D721Med (cell line): ENCODE measurements around the gene LST1.

Source experiments
- DNase-seq: peaks from one replicate; pipeline ENCODE4 v3.0.0; 2011; ENCODE audit warnings: low spot score; ENCODE audit not compliant: insufficient read length
- FAIRE-seq: peaks from 2 replicates; lab custom pipeline; 2011; peaks lifted over from hg19 to GRCh38; lab: Jason Lieb, UNC
- TF ChIP-seq, protein P1 (sequence below): IDR thresholded peaks from 2 replicates; pipeline ENCODE4 v1.5.1; 2012; ENCODE audit warnings: mild to moderate bottlenecking, control low read depth; ENCODE audit not compliant: insufficient read depth; ENCODE audit errors: missing control alignments

LST1 gene

DNA sequence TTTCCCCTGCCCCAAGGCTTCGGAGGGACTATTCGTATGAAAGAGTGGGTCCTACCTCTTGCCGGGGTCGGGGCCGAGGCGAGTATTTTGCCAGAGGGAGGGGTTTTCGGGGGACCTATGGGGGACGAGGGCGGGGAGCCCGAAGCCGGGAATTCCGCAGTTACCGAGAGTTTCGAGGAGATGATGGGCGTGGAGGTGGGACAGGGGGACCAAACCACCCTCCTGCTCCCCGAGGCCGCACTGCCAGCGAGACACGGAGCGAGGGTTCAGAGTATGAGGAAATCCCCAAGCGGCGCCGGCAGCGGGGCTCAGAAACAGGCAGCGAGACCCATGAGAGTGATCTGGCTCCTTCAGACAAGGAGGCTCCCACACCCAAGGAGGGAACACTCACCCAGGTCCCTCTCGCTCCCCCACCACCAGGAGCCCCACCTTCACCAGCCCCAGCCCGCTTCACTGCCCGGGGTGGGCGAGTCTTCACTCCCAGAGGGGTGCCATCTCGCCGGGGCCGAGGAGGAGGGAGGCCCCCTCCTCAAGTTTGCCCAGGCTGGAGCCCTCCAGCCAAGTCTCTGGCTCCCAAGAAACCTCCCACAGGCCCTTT is 45.7 kb downstream of the LST1 start:
- TF ChIP-seq, protein P1, sequence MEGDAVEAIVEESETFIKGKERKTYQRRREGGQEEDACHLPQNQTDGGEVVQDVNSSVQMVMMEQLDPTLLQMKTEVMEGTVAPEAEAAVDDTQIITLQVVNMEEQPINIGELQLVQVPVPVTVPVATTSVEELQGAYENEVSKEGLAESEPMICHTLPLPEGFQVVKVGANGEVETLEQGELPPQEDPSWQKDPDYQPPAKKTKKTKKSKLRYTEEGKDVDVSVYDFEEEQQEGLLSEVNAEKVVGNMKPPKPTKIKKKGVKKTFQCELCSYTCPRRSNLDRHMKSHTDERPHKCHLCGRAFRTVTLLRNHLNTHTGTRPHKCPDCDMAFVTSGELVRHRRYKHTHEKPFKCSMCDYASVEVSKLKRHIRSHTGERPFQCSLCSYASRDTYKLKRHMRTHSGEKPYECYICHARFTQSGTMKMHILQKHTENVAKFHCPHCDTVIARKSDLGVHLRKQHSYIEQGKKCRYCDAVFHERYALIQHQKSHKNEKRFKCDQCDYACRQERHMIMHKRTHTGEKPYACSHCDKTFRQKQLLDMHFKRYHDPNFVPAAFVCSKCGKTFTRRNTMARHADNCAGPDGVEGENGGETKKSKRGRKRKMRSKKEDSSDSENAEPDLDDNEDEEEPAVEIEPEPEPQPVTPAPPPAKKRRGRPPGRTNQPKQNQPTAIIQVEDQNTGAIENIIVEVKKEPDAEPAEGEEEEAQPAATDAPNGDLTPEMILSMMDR: no peak
- FAIRE-seq: no peak
- DNase-seq: no peak

DNA sequence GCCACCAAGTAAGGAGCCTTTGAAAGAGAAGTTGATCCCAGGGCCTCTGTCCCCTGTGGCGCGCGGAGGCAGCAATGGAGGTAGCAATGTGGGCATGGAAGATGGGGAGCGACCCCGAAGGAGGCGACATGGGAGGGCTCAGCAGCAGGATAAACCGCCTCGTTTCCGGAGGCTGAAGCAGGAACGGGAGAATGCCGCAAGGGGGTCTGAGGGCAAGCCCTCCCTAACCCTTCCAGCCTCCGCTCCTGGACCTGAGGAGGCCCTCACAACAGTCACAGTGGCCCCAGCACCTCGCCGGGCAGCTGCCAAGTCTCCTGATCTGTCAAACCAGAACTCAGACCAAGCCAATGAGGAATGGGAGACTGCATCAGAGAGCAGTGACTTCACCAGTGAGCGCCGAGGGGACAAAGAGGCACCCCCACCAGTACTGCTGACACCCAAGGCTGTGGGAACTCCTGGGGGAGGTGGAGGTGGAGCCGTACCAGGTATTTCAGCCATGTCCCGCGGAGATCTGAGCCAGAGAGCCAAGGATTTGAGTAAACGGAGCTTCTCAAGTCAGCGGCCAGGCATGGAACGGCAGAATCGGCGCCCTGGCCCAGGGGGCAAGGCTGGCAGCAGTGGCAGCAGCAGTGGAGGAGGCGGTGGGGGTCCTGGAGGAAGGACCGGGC is 46.3 kb downstream of the LST1 start:
- TF ChIP-seq, protein P1: no peak
- DNase-seq: no peak
- FAIRE-seq: no peak

DNA sequence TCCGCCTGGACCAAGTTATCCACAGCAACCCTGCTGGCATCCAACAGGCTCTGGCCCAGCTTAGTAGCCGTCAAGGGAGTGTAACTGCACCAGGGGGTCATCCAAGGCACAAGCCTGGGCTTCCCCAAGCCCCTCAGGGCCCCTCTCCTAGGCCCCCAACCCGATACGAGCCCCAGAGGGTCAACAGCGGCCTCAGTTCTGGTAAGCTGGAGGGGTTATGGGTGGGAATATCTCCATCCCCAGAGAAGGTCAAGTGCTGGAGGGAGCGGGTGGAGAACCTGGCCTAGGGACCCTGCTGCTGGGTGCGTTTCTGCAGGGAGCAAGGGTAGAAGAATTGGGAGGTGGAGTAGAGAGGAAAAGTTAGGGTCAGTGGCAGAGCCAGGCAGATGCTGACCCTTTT is 47.4 kb downstream of the LST1 start:
- TF ChIP-seq, protein P1: no peak
- DNase-seq (no peak), FAIRE-seq (no peak)

DNA sequence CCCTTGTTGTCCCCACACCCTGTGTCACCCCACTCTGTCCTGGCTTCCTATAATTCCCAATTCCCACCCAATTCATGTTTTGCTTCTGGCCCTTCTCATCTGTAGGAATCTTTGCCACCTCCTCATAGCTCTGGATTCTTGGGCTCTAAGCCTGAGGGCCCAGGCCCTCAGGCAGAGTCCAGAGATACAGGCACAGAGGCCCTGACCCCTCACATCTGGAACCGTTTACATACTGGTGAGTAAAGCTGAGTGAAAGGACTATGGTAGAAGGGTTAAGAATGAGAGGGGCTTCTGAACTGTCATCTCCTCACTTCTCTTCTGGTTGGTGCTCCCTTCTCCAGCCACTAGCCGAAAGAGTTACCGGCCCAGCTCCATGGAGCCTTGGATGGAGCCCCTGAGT is 48.1 kb downstream of the LST1 start:
- FAIRE-seq (no peak), DNase-seq (no peak)
- TF ChIP-seq, protein P1: no peak

DNA sequence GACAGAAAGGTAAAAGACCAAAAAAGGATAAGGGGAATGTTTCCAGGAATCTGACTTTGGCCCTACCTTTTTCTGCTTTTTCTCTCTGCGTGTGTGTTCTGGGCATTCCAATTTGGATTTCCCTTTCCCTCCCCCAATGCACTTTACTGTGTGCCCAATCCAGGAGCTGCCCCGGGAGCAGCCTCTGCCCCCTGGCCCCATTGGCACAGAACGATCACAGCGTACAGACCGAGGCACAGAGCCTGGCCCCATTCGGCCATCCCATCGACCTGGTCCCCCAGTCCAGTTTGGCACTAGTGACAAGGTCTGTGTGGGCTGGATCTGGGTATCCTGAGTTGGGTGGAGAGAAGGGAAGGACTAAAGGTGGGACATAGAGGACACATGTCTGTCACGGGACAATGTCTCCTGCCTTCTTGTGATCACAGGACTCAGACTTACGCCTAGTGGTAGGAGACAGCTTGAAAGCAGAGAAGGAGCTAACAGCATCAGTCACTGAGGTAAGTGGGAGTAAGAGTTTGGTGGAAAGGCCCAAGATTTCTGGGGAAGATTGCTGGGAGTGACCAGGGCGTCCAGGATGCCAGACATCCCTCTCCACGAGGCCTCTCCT is 49.0 kb downstream of the LST1 start:
- FAIRE-seq (no peak), DNase-seq (no peak)
- TF ChIP-seq, protein P1: no peak

DNA sequence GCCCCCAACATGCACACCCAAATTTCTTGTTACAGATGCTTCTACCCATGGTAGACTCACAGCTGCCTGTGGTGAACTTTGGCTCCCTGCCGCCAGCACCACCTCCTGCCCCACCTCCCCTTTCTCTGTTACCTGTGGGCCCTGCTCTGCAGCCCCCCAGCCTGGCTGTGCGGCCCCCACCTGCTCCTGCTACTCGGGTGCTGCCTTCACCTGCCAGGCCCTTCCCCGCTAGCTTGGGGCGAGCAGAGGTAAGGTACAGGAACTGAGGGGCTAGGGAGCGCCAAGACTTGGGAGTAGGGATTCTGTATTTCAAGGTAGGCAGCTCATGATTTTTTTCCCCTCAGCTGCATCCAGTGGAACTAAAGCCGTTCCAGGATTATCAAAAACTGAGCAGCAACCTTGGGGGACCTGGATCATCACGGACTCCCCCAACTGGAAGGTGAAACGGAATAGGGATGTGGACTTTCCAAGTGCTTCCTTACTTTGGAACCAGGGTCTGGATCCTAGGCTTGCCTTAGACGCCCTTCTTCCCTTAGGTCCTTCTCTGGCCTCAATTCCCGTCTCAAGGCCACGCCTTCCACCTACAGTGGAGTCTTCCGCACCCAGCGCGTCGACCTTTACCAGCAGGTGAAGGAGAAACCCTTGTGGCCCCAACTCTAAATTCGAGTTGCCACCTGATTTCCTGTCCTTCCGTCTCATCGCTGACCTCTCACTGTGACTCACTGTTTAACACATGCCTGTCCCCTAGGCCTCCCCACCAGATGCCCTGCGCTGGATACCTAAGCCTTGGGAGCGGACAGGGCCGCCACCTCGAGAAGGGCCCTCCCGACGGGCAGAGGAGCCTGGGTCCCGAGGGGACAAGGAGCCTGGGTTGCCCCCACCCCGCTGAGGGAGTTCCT is 50.9 kb downstream of the LST1 start:
- FAIRE-seq (no peak), DNase-seq (no peak)
- TF ChIP-seq, protein P1: no peak
